Stimulated activated CD4-positive, alpha-beta T cell treated with anti-CD3 and anti-CD28 coated beads, Interleukin-15, amount 100 ng/mL, for 1 hour (primary cell): ENCODE results near the gene FOXG1.

ENCODE experiments used
- DNase-seq, 2 donors: peaks; one replicate each; pipeline ENCODE4 v3.0.0-alpha.2; 2020; ENCODE audit warnings: low read depth in 1 of 2, low spot score in 1 of 2

Gene FOXG1

DNA sequence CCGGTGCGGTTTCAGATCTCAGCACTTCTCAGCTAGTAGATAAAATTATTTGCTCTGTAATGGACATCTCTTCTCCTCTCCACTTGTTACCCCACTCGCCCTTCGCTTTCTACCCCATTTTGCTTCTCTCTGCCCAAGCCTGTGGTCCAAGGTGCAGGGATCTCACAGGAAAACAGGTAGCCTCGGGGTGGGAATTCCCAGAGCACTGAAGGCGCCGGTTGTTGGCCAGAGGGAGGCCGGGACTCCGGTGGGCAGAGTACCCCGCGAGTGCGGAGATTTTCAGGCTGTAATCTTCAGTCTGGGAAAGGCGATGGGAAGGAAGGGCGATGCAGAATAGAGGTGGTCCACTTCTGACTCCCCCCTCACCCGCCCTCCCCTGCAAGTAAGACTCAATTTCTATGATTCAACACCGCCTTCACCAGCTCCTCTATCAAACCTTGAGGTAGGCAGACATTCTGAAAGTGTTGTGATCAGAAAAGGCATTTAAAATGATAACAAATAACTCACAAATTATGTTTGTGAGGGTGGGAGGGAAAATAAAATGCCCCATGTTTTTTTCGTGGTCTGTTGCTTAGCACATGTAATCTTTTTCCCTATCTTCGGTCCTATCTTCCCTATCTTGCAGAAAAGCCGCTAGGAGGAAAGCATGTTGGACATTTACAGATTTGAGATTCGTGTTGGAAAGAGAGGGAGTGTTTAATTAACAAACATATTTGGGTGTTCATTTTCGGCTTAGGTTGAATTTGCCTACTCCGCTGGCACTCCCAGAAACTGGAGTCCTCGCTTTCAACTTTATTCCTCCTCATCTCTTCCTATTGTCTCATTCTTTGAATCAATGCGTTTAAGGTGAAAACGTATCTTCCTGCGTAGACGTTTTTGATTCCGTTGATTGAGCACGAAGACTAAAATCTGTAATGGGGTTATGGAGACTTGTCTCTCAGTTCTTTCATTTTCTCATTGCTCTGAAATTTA, 8.5 kb downstream of the FOXG1 start:
- DNase-seq, result no peak

DNA sequence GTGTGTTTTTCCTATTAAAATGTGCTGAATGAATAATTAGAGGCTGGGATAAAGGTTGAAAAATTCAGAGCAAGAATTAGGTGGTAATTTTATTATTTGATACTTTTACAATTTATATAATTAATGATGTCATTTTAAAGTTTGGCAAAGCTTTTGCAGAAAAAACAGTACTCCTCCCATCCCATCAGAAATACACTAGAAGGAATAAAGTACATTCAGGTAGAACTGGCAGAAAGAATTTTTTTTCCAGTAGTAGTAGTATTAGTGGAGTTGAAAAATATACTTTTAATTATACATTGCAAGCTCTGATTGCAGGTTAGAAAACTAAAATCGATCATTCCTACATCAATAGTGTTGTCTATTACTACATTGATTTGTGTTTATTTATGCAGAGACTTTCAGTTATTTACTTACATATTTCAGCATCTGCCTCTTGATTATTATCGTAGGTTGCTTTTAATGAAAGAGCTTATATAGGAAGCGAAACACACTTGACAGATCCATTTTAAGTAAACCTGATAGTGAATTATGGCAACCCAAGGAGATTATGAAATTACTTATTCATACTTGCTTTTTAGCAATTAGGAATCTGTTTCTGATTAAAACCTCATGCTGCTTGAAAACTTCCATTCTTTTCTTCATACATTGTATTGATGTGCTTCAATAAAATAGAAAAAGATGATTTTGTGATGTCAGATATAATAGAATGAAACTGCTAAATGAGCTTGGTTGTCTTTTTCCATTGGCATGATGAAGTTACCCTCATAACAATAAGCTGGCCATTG, 10.1 kb downstream of the FOXG1 start:
- no peak for DNase-seq

DNA sequence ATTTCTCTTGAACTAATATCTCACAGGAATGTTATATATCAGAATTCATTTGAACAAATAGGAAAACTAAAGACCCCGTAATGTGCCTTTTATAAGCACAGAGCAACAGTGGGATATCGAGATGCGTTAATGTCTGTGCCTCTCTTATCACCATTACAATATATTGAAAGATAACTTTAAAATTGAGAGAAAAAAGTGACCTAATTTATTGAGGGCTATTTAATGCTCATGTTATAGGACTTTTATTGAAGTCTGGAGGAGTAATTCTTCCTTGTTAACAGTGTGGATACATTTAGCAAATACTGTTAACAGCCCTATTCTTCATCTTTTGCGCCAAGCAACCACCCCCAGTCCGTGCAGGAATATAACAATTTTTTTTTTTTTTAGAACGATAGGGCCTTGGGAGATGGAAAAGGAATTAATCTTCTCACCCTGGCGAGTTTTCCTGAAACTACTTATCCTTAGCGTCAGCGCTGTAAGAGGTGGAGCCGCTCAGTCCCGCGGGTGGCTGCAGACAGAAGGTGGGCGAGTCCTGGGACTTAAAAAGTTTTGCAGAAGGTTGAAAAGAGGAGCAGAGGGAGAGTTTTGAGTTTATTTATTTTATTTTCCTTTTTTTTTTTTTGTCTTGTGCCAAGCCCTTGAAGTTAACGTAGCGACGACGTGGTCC, 11.0 kb downstream of the FOXG1 start:
- DNase-seq, result no peak

DNA sequence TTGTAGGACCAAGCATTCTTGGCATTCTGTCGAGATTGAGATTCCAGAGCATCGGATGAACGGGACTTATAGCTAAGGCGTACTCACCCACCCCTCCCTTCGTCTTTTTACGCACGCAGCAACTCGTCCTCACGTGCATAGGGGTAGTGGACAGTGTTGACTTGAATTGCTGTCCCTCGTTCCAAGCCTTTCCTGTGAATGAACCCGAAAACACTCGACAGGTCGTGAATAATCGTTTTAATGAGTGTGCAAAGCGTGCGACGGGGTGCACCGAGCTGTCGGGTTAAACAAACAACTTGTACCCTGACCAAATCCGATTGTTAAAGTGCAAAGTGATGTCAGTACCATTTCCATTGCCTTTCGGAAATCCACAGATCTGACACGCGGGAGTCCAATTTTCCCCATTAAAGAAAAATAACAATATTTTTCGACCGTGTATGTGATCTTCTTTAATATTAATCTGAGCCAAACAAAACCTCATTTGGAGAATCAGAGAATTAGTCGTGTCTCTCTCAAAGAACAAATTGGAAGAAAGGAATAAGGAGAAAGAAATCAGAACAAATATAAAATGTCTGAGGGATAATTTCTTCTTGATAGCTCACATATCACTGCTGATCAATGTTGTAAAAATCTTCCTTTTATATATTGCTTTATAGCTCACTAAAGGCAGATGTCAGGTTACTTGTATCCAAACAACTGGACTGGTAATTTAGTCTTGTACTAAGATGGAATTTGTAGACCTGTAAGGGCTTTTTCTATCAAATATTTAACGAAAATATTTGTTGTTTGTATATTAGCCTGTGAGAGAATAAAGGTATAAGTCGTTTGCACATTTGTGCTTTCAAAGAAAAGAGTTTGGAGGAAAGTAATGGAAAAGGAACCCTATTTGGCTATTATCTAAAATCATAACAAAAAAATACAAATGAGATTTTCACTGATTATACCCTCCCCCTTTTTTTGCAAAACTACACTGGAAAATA, 11.8 kb downstream of the FOXG1 start:
- no peak for DNase-seq

DNA sequence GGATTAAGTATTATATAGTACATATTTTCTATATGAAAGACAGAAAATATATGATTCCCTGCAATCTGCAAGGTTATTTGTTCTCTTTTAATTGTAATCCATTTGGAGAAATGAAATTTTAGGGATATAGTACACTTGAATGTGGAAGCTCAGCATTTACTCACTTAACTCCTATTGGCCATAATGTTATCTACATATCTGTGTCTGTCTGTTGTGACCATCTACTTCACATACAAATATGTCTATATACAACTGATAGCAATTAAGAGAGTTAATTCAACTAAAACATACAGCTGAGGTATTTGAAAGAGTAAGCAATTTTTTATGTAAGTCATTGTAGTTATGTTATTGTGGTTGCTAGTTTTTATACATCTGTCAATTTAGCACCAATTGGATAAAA, 12.9 kb downstream of the FOXG1 start:
- no peak for DNase-seq

DNA sequence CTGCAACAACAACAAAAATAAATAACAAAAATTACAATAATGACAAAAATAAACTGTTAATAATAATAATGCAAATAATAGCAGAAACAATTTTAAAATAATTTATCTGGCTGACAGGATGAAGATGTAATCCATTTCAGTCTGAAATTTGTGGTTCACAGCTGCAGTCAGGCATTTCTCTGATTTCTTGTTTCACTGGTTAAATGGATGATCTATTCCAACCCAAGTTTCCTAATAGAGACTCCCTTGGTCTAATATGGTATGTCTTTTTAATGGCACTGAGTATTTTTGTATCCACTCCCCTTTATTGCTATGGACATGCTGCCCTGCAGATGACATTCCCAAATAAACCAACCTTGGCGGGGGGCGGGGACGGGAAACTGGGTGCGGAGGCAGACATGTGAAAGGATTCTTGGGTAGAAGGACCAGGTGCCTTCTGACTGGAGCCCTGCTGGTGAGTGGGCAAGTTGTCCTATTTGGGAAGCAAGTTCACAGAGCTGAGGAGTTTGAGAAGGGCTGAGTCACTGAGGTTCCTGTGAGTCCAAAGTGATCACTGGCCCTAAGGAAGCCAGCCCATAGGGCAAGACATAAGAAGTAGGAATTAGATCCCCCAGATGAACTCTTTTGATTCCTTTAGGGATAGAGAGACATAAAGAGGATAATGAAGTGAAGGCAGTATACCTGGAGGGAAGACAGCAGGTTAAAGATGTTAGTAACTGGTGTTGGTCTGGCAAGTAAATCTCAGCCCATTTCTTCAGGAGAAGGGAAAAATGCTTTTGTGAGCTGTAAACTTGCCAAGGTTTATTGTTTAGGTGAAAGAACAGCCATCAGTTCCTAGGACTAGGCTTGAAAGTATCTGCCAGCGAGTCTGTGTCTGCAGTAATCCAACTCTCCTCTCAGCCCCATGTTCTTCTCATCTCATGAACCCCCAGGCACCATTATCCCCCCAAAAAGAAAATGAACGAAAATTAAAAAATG, 14.5 kb downstream of the FOXG1 start:
- DNase-seq, result no peak

DNA sequence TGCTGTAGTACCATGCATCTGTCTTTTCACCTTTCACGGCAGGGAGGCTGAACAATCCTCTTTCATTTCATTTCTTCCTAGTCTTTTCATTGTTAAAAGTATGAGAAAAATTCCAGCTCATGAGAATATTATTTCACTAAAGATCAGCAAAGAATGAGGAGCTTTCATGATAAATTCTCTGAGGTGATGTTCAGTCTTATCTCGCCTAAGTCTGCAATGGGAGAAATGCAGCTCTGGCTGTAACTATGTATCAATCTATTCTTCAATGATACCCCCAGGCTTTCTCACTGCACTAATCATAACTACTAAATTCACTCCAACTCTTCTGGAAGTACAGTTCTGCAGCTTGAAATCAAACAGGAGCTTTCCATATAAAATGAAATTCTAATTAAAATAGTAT, 15.7 kb downstream of the FOXG1 start:
- no peak for DNase-seq

DNA sequence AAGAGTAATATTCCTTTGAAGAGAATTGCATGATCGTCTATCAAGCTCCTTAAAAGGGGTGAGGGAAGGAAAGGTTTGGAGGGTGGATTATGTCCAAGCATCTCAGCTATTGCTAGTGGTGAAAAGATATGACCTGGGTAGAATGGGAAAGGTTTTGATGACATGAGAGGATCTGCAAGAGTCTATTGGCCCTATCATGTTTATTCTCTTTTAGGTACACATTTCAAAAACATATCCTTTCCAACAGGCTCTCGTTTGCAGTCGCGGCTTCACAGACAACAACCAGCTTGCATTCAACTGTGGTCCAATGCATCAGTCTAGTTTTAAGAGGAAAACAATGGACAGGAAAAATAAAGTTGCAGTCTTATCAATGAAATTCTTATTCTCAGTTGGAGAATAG, 17.1 kb downstream of the FOXG1 start:
- no peak for DNase-seq

DNA sequence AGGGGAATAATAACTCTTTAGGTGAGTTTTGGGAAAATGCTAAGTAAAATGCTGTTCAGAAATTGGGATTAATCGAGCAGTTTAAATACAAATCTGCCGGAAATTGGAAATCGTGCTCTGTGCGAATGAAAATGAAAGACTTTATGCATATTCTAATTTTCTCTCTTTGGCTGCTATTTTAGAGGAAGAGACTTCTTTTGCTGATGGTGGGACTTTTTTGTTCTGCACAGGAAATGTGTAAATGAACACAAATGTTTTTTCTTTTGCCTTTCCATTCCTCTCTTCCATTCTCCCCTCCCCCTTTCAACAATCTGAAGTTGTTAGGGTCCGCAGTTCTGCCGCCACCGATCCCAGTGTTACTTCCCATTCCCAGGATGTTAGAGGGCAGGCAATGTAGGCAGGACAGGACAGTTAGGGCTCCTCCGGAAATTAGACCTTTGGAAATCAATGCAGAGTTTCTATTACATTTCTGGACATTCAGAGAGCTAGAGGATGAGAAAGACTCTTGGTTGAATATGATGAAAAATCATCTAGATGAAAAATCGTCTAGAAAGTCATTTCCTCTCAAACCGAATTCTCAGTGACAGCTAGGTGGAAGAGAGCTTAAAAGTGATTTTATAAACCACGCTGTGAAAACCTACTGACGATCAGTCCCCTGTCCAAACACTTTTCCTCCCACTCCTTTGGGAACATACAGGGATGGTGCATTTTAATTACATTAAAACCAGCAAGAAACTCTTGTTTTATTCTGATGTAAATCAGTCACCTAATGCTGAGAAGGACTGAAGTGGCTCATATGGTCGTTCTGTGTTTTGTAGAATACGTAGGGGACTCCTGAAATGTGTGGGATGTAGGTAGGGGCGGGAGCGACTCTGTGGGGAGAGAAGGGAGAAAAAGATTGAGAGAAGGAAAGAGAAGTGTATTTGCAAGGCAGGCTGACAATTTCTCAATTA, 17.8 kb downstream of the FOXG1 start:
- no peak for DNase-seq

DNA sequence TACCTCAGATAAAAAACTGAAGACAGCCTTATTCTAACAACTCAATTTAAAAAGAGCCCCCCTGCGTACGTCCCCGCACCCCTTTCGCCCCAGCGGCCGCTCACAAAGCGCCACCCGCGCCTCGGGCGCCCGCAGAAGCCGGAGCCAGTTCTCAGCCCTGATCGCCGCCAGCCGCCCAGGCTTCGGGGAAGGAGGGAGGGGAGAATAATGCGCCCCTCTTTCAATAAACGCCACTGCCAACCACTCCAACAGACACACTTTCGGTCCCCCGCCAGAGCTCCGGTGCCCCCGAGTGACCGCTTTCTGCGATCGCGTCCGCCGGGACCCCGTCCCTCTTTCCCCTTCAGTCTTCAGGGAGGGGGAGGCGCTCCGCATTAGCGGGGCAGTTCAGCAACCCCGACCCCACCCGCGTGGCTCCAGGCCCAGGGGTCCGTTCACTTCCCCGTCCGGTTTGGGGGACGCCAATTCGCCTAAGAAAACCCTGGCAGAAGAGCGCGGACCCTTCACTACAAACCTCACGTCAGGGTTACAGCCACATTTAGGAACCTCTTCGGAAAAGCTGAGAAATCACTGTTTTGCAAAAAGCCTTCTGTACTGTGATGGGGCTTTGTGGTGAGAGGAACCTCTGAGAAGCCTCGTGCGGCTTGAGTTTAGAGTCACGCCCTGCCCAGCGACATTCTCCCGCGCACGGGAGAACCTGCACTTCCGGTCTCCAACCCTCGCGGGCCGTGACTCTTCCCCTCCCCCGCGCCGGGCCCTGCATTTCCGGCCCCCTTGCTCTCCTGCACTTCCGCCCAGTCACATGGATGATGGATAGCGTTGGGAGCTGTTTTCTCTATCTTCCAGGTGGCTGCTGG, 18.7 kb downstream of the FOXG1 start:
- DNase-seq, result no peak

DNA sequence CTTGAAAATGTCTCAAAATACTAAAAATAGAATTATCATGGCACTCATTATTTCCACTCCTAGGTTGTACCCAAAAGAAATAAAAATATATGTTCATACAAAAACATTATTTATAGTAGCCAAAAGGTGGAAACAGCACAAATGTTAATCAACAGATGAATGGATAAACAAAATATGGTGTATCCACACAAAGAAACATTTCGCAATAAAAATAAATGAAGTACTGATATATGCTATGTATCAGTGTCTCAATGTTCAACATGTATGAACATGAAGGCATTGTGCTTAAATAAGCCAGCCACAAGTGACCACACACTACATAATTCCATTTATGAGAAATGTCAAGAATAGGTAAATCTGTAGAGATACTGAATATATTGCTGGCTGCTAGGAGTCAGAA, 40.9 kb downstream of the FOXG1 start:
- no peak for DNase-seq

DNA sequence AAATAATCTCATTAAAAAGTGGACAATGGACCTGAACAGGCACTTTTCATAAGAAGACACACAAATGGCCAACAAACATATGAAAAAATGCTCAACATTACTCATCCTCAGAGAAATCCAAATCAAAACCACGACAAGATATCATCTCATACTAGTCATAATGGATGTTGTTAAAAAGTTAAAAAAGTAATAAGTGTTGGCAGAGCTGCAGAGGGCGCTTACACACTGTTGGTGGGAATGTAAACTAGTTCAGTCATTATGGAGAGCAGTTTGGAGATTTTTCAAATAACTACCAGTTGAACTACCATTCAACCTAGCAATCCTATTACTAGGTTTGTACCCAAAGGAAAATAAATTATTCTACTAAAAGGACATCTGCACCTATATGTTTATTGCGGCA, 47.2 kb downstream of the FOXG1 start:
- no peak for DNase-seq
